H1 (cell line): ENCODE results near the gene BMERB1. TPM values are rescaled to one million over a fixed set of nuclear protein-coding genes. Genes with fewer than 3 reads are reported as not detected.
"Not testable (repeated sequence)": the region's sequence is repeated elsewhere in the genome, so short reads cannot be mapped to it uniquely, and the experiment has no call there.

Experiments
- CTCF ChIA-PET: fragments of 300-600 bp; sonication (Branson Sonifier 250); formaldehyde crosslinking; loops from one replicate; lab custom pipeline; 2021; ENCODE audit not compliant: partially characterized antibody; lab: Charles Lee
- POLR2A ChIA-PET: fragments of 300-600 bp; sonication (Branson Sonifier 250); formaldehyde crosslinking; loops from one replicate; lab custom pipeline; 2021; ENCODE audit warnings: inconsistent platforms; ENCODE audit not compliant: partially characterized antibody; lab: Charles Lee
- DNase-seq, 2 experiments: peaks; one replicate each; pipeline versions ENCODE4 v3.0.0 to v3.0.0-alpha.2; 2010 to 2022; ENCODE audit warnings: low spot score in 2 of 2, low read depth in 1 of 2, mixed read lengths in 1 of 2
- FAIRE-seq: peaks from 2 replicates; lab custom pipeline; 2011; peaks lifted over from hg19 to GRCh38; lab: Jason Lieb, UNC
- H2AFZ ChIP-seq: 2 replicates; pipeline ENCODE4 v1.8.1; 2012; ENCODE audit warnings: low read length, inconsistent platforms
- H2AK5ac ChIP-seq: 2 replicates; pipeline ENCODE4 v1.6.1; 2013; ENCODE audit warnings: low read depth, low read length
- H2BK120ac ChIP-seq: replicated peaks from 2 replicates; pipeline ENCODE3; 2013; ENCODE audit warnings: low read depth, low read length, inconsistent platforms
- H2BK12ac ChIP-seq: 2 replicates; pipeline ENCODE4 v1.6.1; 2013; ENCODE audit warnings: low read depth, low read length
- H2BK15ac ChIP-seq: 2 replicates; pipeline ENCODE4 v1.6.1; 2013; ENCODE audit warnings: low read length
- H2BK20ac ChIP-seq: 2 replicates; pipeline ENCODE4 v1.6.1; 2013; ENCODE audit warnings: low read length
- H2BK5ac ChIP-seq: 2 replicates; pipeline ENCODE4 v1.6.1; 2013; ENCODE audit warnings: low read depth, low read length
- H3K14ac ChIP-seq: 2 replicates; pipeline ENCODE4 v1.6.1; 2013; ENCODE audit warnings: inconsistent platforms; ENCODE audit not compliant: insufficient read length
- H3K18ac ChIP-seq: 2 replicates; pipeline ENCODE4 v1.6.1; 2013; ENCODE audit warnings: low read length; ENCODE audit errors: extremely low read depth
- H3K23ac ChIP-seq: 2 replicates; pipeline ENCODE4 v1.6.1; 2013; ENCODE audit warnings: inconsistent platforms; ENCODE audit not compliant: insufficient read length
- H3K23me2 ChIP-seq: 2 replicates; pipeline ENCODE4 v1.6.1; 2013; ENCODE audit warnings: low read depth, low read length
- H3K27ac ChIP-seq: 2 replicates; pipeline ENCODE4 v1.6.1; 2011; ENCODE audit warnings: low read depth, low read length, inconsistent platforms
- H3K27me3 ChIP-seq, 4 experiments: replicated peaks in 1 of 4; 1 replicate in 1 of 4; 2 replicates in 3 of 4; pipeline versions ENCODE4 v1.6.1 to v1.8.1; 2011 to 2013; ENCODE audit warnings: low read length in 3 of 4, mild to moderate bottlenecking in 3 of 4, inconsistent platforms in 2 of 4, mixed read lengths in 2 of 4, moderate library complexity in 1 of 4; ENCODE audit not compliant: control insufficient read depth in 3 of 4, insufficient read depth in 3 of 4; ENCODE audit errors: extremely low read depth in 1 of 4
- H3K36me3 ChIP-seq, 4 experiments: 2 replicates each; pipeline versions ENCODE4 v1.6.1 to v1.8.1; 2011 to 2013; ENCODE audit warnings: mild to moderate bottlenecking in 4 of 4, low read length in 3 of 4, moderate library complexity in 2 of 4, control low read depth in 1 of 4, inconsistent platforms in 1 of 4; ENCODE audit not compliant: insufficient read depth in 4 of 4, control insufficient read depth in 2 of 4
- H3K4ac ChIP-seq: replicated peaks from 2 replicates; pipeline ENCODE3; 2013; ENCODE audit warnings: low read length, low read depth, mixed read lengths, inconsistent platforms; ENCODE audit not compliant: insufficient read length
- H3K4me1 ChIP-seq, 4 experiments: replicated peaks in 1 of 4; 1 replicate in 1 of 4; 2 replicates in 3 of 4; pipeline versions ENCODE4 v1.6.1 to v1.8.1; 2011 to 2013; ENCODE audit warnings: low read length in 3 of 4, inconsistent platforms in 2 of 4, mixed read lengths in 1 of 4; ENCODE audit not compliant: insufficient read depth in 4 of 4, control insufficient read depth in 3 of 4
- H3K4me2 ChIP-seq, 2 experiments: 2 replicates each; pipeline versions ENCODE4 v1.6.1 to v1.8.1; 2011 to 2013; ENCODE audit warnings: low read depth in 2 of 2, low read length in 2 of 2, control low read depth in 1 of 2, inconsistent platforms in 1 of 2, mild to moderate bottlenecking in 1 of 2; ENCODE audit not compliant: insufficient read depth in 1 of 2
- H3K4me3 ChIP-seq, 4 experiments: fragments of 200-600, 300-600 bp in 1 of 4; sonication (generic), shearing (Covaris generic), sonication (Bioruptor Twin) in 1 of 4; 2 replicates each; pipeline versions ENCODE4 v1.5.1 to v1.8.1; 2011 to 2016; ENCODE audit warnings: low read length in 4 of 4, low read depth in 3 of 4, control low read depth in 2 of 4, inconsistent platforms in 2 of 4, mild to moderate bottlenecking in 2 of 4, mixed read lengths in 1 of 4, moderate library complexity in 1 of 4; ENCODE audit not compliant: insufficient read depth in 2 of 4; ENCODE audit errors: extremely low read depth in 1 of 4
- H3K56ac ChIP-seq: replicated peaks from 2 replicates; pipeline ENCODE3; 2013; ENCODE audit warnings: low read depth, mild to moderate bottlenecking, mixed read lengths, low read length, inconsistent platforms; ENCODE audit not compliant: insufficient read length
- H3K79me1 ChIP-seq: 2 replicates; pipeline ENCODE4 v1.6.1; 2013; ENCODE audit warnings: low read depth, low read length, control low read depth
- H3K79me2 ChIP-seq, 2 experiments: 2 replicates each; pipeline versions ENCODE4 v1.6.1 to v1.8.1; 2012 to 2013; ENCODE audit warnings: low read length in 2 of 2, mild to moderate bottlenecking in 2 of 2, inconsistent platforms in 1 of 2; ENCODE audit not compliant: insufficient read depth in 2 of 2, control insufficient read depth in 1 of 2
- H3K9ac ChIP-seq, 4 experiments: replicated peaks in 1 of 4; 1 replicate in 1 of 4; 2 replicates in 3 of 4; pipeline versions ENCODE4 v1.6.1 to v1.8.1; 2011 to 2013; ENCODE audit warnings: low read depth in 3 of 4, low read length in 3 of 4, control low read depth in 2 of 4, mild to moderate bottlenecking in 2 of 4, moderate library complexity in 2 of 4, inconsistent platforms in 1 of 4; ENCODE audit errors: extremely low read depth in 1 of 4
- H3K9me3 ChIP-seq, 2 experiments: 2 replicates each; pipeline versions ENCODE4 v1.6.1 to v1.8.1; 2012 to 2013; ENCODE audit warnings: mild to moderate bottlenecking in 2 of 2, moderate library complexity in 2 of 2, control low read depth in 1 of 2, inconsistent platforms in 1 of 2, low read depth in 1 of 2, low read length in 1 of 2, mixed read lengths in 1 of 2; ENCODE audit not compliant: insufficient read depth in 2 of 2
- H4K20me1 ChIP-seq, 2 experiments: replicated peaks in 1 of 2; 2 replicates each; pipeline versions ENCODE3 to v1.8.1; 2011 to 2013; ENCODE audit warnings: inconsistent platforms in 2 of 2, low read length in 2 of 2, mild to moderate bottlenecking in 1 of 2; ENCODE audit not compliant: insufficient read depth in 2 of 2, control insufficient read depth in 1 of 2
- H4K5ac ChIP-seq: 2 replicates; pipeline ENCODE4 v1.6.1; 2013; ENCODE audit warnings: low read length, low read depth, mixed read lengths, inconsistent platforms; ENCODE audit not compliant: insufficient read length
- H4K8ac ChIP-seq: 2 replicates; pipeline ENCODE4 v1.8.0; 2013; ENCODE audit warnings: mild to moderate bottlenecking, moderate library complexity, low read length, inconsistent platforms; ENCODE audit not compliant: insufficient read depth; ENCODE audit errors: extremely low read depth
- H4K91ac ChIP-seq: replicated peaks from 2 replicates; pipeline ENCODE3; 2013; ENCODE audit warnings: low read length, mixed read lengths, inconsistent platforms; ENCODE audit not compliant: insufficient read length
- WGBS, 2 experiments: shearing (Covaris generic) in 1 of 2; methylation state at CpG; one replicate each; pipeline versions ENCODE4 v1.1.6 to v1.1.7; 2013 to 2015; ENCODE audit warnings: low lambda C conversion rate in 2 of 2, mixed read lengths in 2 of 2, inconsistent platforms in 1 of 2, low coverage in 1 of 2, missing lambda C conversion rate in 1 of 2; ENCODE audit not compliant: insufficient replicate concordance in 2 of 2, insufficient coverage in 1 of 2, insufficient read length in 1 of 2; ENCODE audit errors: extremely low coverage in 1 of 2, missing lambda C conversion rate in 1 of 2; 5-methylcytosine and 5-hydroxymethylcytosine counted together
- polyA plus RNA-seq, 7 experiments: library from polyadenylated mRNA; depleted of rRNA in 3 of 7; stranded (reverse) in 5 of 7; unstranded in 2 of 7; fragments of >200 nt in 5 of 7; fragments of 200-250 nt in 2 of 7; gene quantifications; 1 replicate in 5 of 7; 2 replicates in 1 of 7; 4 replicates in 1 of 7; pipeline versions ENCODE4 v1.2.1 to v1.2.3, GENCODE V29; 2011 to 2013; ENCODE audit warnings: missing spikeins in 2 of 7, mixed read lengths in 2 of 7
- total RNA-seq: library from RNA; stranded (reverse); fragmentation: NEBNext Ultra II Directional; extraction: Animal tissue kit (Norgen Biotek cat#: 25700); gene quantifications from 2 replicates; pipeline ENCODE4 v1.2.1, GENCODE V29; 2021

Gene BMERB1
- total and polyA plus RNA-seq, 2 of the 8 experiments (the other 6 are each of a cell fraction or from before 2014, with no cell fraction given) = 23.5 to 27.1 TPM

- H3K4ac ChIP-seq, H3K4me2 ChIP-seq, FAIRE-seq, H3K27ac ChIP-seq, H3K56ac ChIP-seq, H3K27me3 ChIP-seq, H3K14ac ChIP-seq, H3K9ac ChIP-seq, H2AK5ac ChIP-seq, H2BK120ac ChIP-seq, H3K79me2 ChIP-seq, H3K9me3 ChIP-seq, H3K23ac ChIP-seq, H3K79me1 ChIP-seq, H4K5ac ChIP-seq, H3K36me3 ChIP-seq, H4K8ac ChIP-seq, H3K18ac ChIP-seq, H2BK5ac ChIP-seq, H2BK20ac ChIP-seq, H2BK15ac ChIP-seq, H2AFZ ChIP-seq, H3K4me3 ChIP-seq, H4K20me1 ChIP-seq, H4K91ac ChIP-seq, H2BK12ac ChIP-seq, POLR2A ChIA-PET, DNase-seq, H3K23me2 ChIP-seq: not testable (repeated sequence)
- CTCF ChIA-PET = interaction anchor here (1.9 kb wide), 1 partner anchor 23 kb away, joined by 5 read pairs; no protein-coding TSS in a partner anchor
- 93% methylated on average over 11 of the region's 11 CpGs; no CpG with 5 or more reads in 1 of the 2 experiments for WGBS, 2 experiments
- H3K4me1 ChIP-seq = peaks cover 2 to 16% (median 4%) of the 10 kb centered on the region in 4 experiments; a peak in 3 of 7 replicates
These were observed 139.7 kb downstream of the BMERB1 start for GRCh38 chr16:15573896-15574613.
